CD14-positive monocyte (primary cell): ENCODE measurements around the gene DLGAP4. TPM values are rescaled to one million over a fixed set of nuclear protein-coding genes. Genes with fewer than 3 reads are reported as not detected.

ENCODE experiments used
- DNase-seq, 3 donors: peaks; one replicate each; pipeline ENCODE4 v3.0.0-alpha.2; 2011 to 2022
- H2AFZ ChIP-seq: 2 replicates; pipeline ENCODE4 v1.6.0; 2012; ENCODE audit warnings: mild to moderate bottlenecking, low read depth, low read length, inconsistent platforms; ENCODE audit not compliant: insufficient read depth, poor library complexity, severe bottlenecking
- H3K27ac ChIP-seq, 2 donors: 1 replicate in 1 of 2; 2 replicates in 1 of 2; pipeline ENCODE4 v1.5.1; 2012 to 2013; ENCODE audit warnings: low read length in 2 of 2, control low read depth in 1 of 2, inconsistent platforms in 1 of 2, low read depth in 1 of 2, mild to moderate bottlenecking in 1 of 2
- H3K27me3 ChIP-seq, 2 donors: one replicate each; pipeline versions ENCODE4 v1.6.0 to v1.6.1; 2011 to 2013; ENCODE audit warnings: low read length in 2 of 2; ENCODE audit not compliant: control insufficient read depth in 2 of 2, insufficient read depth in 2 of 2
- H3K36me3 ChIP-seq, 2 donors: replicated peaks in 1 of 2; 1 replicate in 1 of 2; 2 replicates in 1 of 2; pipeline versions ENCODE4 v1.5.1 to v1.6.1; 2012 to 2013; ENCODE audit warnings: low read length in 2 of 2, control low read depth in 1 of 2, inconsistent platforms in 1 of 2, mild to moderate bottlenecking in 1 of 2; ENCODE audit not compliant: insufficient read depth in 2 of 2, control insufficient read depth in 1 of 2
- H3K4me1 ChIP-seq, 2 donors: 1 replicate in 1 of 2; 2 replicates in 1 of 2; pipeline versions ENCODE4 v1.5.1 to v1.6.1; 2012 to 2013; ENCODE audit warnings: low read length in 2 of 2, control low read depth in 1 of 2, inconsistent platforms in 1 of 2, mild to moderate bottlenecking in 1 of 2, moderate library complexity in 1 of 2; ENCODE audit not compliant: insufficient read depth in 2 of 2, control insufficient read depth in 1 of 2
- H3K4me2 ChIP-seq: replicated peaks from 2 replicates; pipeline ENCODE3; 2012; ENCODE audit warnings: low read length, moderate library complexity, mild to moderate bottlenecking; ENCODE audit not compliant: poor library complexity, severe bottlenecking; ENCODE audit errors: extremely low read depth
- H3K4me3 ChIP-seq, 3 experiments: fragments of 200-600 bp in 1 of 3; sonication (generic) in 1 of 3; replicated peaks in 1 of 3; 1 replicate in 2 of 3; 2 replicates in 1 of 3; pipeline ENCODE4 v1.5.1; 2011 to 2013; ENCODE audit warnings: low read length in 3 of 3, mild to moderate bottlenecking in 3 of 3, control low read depth in 2 of 3, low read depth in 2 of 3, inconsistent platforms in 1 of 3, moderate library complexity in 1 of 3
- H3K79me2 ChIP-seq: 2 replicates; pipeline ENCODE4 v1.6.0; 2012; ENCODE audit warnings: mild to moderate bottlenecking, control low read depth, inconsistent platforms, low read length, moderate library complexity; ENCODE audit not compliant: insufficient read depth
- H3K9ac ChIP-seq: 2 replicates; pipeline ENCODE4 v1.6.0; 2017; ENCODE audit warnings: low read length, mild to moderate bottlenecking; ENCODE audit not compliant: insufficient read depth, poor library complexity, severe bottlenecking
- H3K9me3 ChIP-seq, 2 donors: replicated peaks in 1 of 2; 1 replicate in 1 of 2; 2 replicates in 1 of 2; pipeline versions ENCODE4 v1.5.1 to v1.6.1; 2012 to 2013; ENCODE audit warnings: low read length in 2 of 2, control low read depth in 1 of 2; ENCODE audit not compliant: control insufficient read depth in 1 of 2, insufficient read depth in 1 of 2
- H4K20me1 ChIP-seq: 2 replicates; pipeline ENCODE4 v1.6.0; 2012; ENCODE audit warnings: mild to moderate bottlenecking, low read length, control low read depth, moderate library complexity; ENCODE audit not compliant: insufficient read depth
- H3K27ac Mint-ChIP-seq, 7 donors: one replicate each; pipeline ENCODE4 v1.8.0; 2020; ENCODE audit warnings: mild to moderate bottlenecking in 7 of 7, mixed read lengths in 7 of 7, moderate library complexity in 6 of 7, inconsistent platforms in 2 of 7
- H3K27me3 Mint-ChIP-seq, 3 donors: one replicate each; pipeline ENCODE4 v1.8.0; 2021 to 2022; ENCODE audit warnings: low read depth in 3 of 3, mild to moderate bottlenecking in 3 of 3, mixed read lengths in 3 of 3, moderate library complexity in 3 of 3, inconsistent platforms in 1 of 3
- H3K36me3 Mint-ChIP-seq, 2 donors: one replicate each; pipeline ENCODE4 v1.8.0; 2020; ENCODE audit warnings: mixed read lengths in 2 of 2, inconsistent platforms in 1 of 2, mild to moderate bottlenecking in 1 of 2
- H3K4me1 Mint-ChIP-seq: one replicate; pipeline ENCODE4 v1.8.0; 2020; ENCODE audit warnings: mild to moderate bottlenecking, mixed read lengths
- H3K4me3 Mint-ChIP-seq, 2 donors: one replicate each; pipeline ENCODE4 v1.8.0; 2020; ENCODE audit warnings: mild to moderate bottlenecking in 2 of 2, mixed read lengths in 2 of 2, moderate library complexity in 1 of 2
- H3K9me3 Mint-ChIP-seq, 7 donors: one replicate each; pipeline ENCODE4 v1.8.0; 2020 to 2022; ENCODE audit warnings: mixed read lengths in 7 of 7, mild to moderate bottlenecking in 6 of 7, moderate library complexity in 6 of 7, inconsistent platforms in 2 of 7
- CTCF ChIP-seq: fragments of 200-600 bp; IDR thresholded peaks from one replicate; pipeline ENCODE4 v1.8.0; 2022; ENCODE audit warnings: antibody characterized with exemption, mild to moderate bottlenecking
- WGBS: methylation state at CpG from one replicate; pipeline ENCODE4 v1.1.5; 2013; ENCODE audit warnings: missing lambda C conversion rate; ENCODE audit not compliant: insufficient coverage; 5-methylcytosine and 5-hydroxymethylcytosine counted together
- intact Hi-C, 2 donors: fragments of 100-400 bp; cut with micrococcal nuclease; formaldehyde crosslinking; loops; one replicate each; pipeline versions ENCODE4 v1.15.0 to v1.15.1; 2023
- polyA plus RNA-seq, 3 donors: library from polyadenylated mRNA; depleted of rRNA in 1 of 3; unstranded in 2 of 3; stranded (reverse) in 1 of 3; fragments of 300-500 nt in 2 of 3; fragments of >200 nt in 1 of 3; fragmentation: Illumina TruSeq in 2 of 3; gene quantifications; 1 replicate in 2 of 3; 2 replicates in 1 of 3; pipeline ENCODE4 v1.2.3, GENCODE V29; 2012 to 2021

Gene DLGAP4
- polyA plus RNA-seq, 3 donors, result 9.9 to 52.7 (median 17.6) TPM

GRCh38 chr20:36298061-36298460, 8.1 kb upstream of the DLGAP4 start:
- Histone ChIP-seq H3K79me2 (no peaks in the 10 kb centered on the region), H3K27ac (no peak overlapping the region), H3K4me3 (no peak overlapping the region), H3K9ac (no peak overlapping the region), H3K4me2 (no peak overlapping the region), H2AFZ (no peak overlapping the region), H4K20me1 (no peaks in the 10 kb centered on the region), H3K9me3 (no peaks in the 10 kb centered on the region), H3K27me3 (peaks cover 2 to 18% of the 10 kb centered on the region in 2 donors), H3K4me1 (no peaks in the 10 kb centered on the region), H3K36me3 (no peaks in the 10 kb centered on the region)
- intact Hi-C loops, result no loop called here
- DNase-seq, result no peak
- H3K36me3 Mint-ChIP-seq, result no peaks in the 10 kb centered on the region
- H3K27ac Mint-ChIP-seq, result peak overlapping the region in 1 of 7 donors; percentile 6
- no peak overlapping the region for H3K4me3 Mint-ChIP-seq
- no peak for TF ChIP-seq CTCF
- peaks cover under 1% of the 10 kb centered on the region for H3K4me1 Mint-ChIP-seq
- peaks cover 37 to 52% (median 39%) of the 10 kb centered on the region in 3 donors for H3K27me3 Mint-ChIP-seq
- H3K9me3 Mint-ChIP-seq, result peaks cover 0 to 1% (median 0%) of the 10 kb centered on the region in 7 donors
- 86% methylated on average over 3 of the region's 3 CpGs for WGBS

GRCh38 chr20:36298795-36299339, 7.3 kb upstream of the DLGAP4 start:
- H2AFZ ChIP-seq, result no peak overlapping the region
- no peaks in the 10 kb centered on the region for H3K79me2 ChIP-seq
- DNase-seq, result no peak
- H3K9me3 ChIP-seq, result no peaks in the 10 kb centered on the region
- Mint-ChIP-seq H3K36me3 (no peaks in the 10 kb centered on the region), H3K27ac (no peak overlapping the region), H3K4me1 (peaks cover 5% of the 10 kb centered on the region), H3K9me3 (peaks cover 0 to 3% (median 0%) of the 10 kb centered on the region in 7 donors), H3K4me3 (no peak overlapping the region), H3K27me3 (peaks cover 39 to 58% (median 39%) of the 10 kb centered on the region in 3 donors)
- no peaks in the 10 kb centered on the region for H4K20me1 ChIP-seq
- no peaks in the 10 kb centered on the region for H3K36me3 ChIP-seq
- H3K9ac ChIP-seq, result no peak overlapping the region
- WGBS, result 100% methylated on average over 4 of the region's 11 CpGs
- no peaks in the 10 kb centered on the region for H3K4me1 ChIP-seq
- peaks cover 8 to 26% of the 10 kb centered on the region in 2 donors for H3K27me3 ChIP-seq
- no peak overlapping the region for H3K27ac ChIP-seq
- H3K4me2 ChIP-seq, result no peak overlapping the region
- H3K4me3 ChIP-seq, result no peak overlapping the region
- intact Hi-C loops, result no loop called here
- TF ChIP-seq CTCF, result no peak
